Central memory CD4-positive, alpha-beta T cell (primary cell): ENCODE measurements around the gene ATRAID.
"Not testable (repeated sequence)": the region's sequence is repeated elsewhere in the genome, so short reads cannot be mapped to it uniquely, and the experiment has no call there.

Source experiments
- DNase-seq: peaks from one replicate; pipeline ENCODE4 v3.0.0; 2022

ATRAID gene

DNA sequence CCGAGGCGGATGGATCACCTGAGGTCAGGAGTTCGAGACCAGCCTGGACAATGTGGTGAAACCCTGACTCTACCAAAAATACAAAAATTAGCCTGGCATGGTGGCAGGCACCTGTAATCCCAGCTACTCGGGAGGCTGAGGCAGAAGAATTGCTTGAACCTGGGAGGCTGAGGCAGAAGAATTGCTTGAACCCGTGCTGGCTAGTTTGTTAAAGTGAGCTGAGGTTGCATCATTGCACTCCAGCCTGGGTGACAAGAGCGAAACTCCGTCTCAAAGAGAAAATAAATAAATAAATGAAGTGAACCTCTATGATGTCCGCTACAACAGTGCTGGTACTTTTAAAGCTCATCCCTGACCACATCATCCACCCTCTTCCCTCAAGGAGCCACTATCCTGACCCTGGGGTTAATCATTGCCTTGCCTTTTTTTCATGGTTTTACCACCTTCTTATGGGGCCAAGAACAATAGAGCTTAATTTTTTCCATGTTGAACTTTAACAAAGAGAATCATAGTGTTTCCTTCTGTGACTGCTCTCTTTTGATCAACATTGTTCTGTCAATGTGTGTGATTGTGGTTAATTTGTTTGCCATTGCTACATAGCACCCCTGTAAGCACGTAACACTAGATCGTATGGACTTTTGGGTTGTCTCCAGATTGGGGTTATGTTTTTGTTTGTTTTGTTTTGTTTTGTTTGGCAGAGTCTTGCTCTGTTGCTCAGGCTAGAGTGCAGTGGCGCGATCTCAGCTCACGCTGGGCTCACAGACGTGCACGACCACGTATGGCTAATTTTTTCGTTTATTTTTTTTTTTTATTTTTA lies 17.1 kb upstream of the ATRAID start:
- DNase-seq = no peak

DNA sequence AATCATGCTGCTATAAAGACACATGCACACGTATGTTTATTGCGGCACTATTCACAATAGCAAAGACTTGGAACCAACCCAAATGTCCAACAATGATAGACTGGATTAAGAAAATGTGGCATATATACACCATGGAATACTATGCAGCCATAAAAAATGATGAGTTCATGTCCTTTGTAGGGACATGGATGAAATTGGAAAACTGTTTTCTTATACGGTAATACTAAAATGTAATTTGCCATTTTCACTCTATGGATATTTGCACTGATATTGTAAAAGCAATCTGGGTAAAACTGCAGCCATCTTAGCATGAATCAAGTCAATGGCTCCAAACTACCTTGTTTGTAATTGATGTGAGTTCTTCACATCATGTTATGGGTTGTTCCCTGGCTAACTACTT lies 16.0 kb upstream of the ATRAID start:
- not testable (repeated sequence) for DNase-seq

DNA sequence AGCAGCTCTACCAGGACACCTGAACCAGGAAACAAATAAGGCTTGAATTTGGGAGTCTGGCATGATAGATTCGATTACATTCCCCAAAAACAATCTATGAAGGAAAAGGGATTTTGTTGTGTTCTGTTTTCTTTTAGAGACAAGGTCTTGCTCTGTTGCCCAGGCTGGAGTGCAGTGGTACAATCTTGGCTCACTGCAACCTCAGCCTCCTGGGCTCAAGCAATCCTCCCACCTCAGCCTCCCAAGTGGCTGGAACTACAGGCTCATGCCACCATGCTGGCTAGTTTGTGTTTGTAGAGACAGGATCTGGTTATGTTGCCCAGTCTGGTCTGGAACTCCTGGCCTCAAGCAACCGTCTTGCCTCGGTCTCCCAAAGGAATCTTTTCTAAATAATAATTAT lies 13.8 kb upstream of the ATRAID start:
- DNase-seq = not testable (repeated sequence)

DNA sequence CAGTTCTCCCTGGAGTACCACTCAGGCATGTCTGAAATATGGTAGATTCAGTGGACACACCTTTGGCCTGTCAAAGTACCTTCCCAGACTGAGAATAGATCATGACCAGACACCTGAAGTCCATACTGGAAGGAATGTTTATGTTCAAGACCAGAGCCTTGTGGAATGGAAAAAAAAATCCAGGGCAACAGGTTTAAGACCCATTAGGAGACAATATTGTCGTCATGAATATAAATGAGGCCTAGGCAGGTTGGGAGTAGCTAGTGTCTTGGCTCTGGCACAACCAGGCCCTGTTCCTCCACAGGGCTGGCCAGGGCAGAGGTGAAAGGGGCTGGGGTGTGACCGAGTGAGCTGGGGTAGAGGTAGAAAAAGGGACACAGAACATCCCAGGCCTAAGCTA lies 13.2 kb upstream of the ATRAID start:
- DNase-seq = no peak

DNA sequence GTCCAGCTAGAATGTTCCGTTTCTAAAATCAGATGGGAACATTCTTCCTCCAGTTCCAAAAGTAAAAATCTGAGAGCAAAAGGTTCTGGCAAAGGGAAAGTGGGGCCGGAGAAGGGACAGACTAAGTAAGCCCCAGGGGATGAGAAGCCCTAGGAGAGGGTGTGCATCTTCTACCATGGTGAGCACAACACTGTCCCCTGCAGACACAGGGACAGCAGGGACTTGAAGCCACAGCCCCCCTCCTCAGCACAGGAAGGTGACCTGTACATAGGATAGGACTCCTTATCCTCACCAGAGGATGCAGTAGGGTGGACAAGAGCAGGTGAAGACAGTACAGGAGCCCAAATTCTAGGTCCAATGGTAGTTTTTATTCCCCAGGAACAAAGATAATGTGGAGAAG lies 12.6 kb upstream of the ATRAID start:
- DNase-seq = no peak

DNA sequence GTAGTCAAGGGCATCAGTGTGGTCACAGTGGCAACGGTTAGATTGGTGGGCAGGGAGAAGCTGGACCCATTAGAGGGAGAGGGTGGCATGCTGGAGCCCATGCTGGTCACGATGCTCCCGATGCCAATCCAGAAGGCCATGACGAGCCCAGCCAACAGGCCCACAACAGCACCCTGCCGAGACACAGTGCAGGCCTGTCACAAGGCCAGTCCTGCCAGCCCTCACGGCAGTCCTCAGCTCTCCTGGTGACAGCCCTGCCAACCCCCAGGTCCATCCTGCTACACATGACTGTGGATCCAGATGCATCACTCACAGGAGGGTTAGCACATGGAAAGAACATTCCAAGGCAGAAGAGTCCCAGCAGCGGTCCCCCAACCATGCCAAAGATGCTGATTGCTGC lies 10.2 kb upstream of the ATRAID start:
- no peak for DNase-seq

DNA sequence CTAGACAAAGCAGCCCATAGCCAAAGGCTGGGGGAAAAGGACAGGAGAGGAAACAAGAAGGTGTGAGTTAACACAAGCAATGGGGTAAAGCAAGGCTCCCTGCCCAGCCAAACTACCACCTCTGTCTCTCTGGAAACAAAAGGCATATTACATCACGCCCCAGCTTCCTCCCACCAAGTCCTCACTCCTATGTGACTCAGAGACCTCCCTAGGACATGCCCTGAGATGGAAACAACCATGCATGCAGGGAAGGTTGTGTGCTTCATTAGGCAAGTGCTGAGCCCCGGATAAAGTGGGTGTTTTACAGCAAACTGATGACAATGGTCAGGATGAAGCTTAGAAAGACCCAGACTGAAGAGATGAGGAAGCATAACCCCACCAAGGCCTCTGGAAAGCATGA lies 9.0 kb upstream of the ATRAID start:
- DNase-seq = no peak

DNA sequence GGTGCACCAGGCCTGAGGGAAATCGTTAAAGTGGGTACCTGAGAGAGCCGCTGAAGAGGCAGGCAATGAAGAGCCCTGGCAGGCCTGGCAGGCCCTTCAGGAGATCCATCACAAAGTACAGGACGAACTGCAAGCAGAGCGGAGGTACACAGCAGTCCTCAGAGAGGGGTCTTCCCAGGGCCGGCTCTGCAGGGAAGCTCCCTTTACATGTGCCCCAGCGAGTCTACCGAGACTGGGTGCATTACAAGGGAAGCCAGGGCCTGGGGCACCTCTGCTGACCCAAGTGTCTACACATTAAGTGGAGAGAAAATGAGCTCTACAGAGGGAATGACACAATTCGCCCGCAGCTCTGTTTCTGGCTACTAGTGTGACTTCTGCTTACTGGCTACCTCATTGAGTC lies 8.1 kb upstream of the ATRAID start:
- DNase-seq = no peak

DNA sequence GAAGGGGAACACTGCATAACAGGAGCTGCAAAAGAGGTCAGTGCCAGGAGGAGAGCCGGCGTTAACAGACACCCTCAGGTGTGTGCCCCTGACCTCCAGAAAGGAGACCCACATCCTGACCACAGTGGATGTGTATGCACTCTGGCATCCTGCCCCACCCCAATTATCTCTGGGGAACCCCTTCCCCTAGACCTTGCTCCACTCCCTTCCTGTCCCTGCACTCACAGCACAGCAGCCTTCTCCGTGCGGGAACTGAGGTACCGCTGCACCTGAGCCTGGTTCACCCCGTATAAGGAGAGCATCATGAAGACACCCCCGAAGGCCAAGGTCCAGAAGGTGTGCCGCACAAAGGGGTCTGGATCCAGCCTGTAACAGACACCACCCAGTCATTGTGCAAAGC lies 7.3 kb upstream of the ATRAID start:
- DNase-seq = no peak

DNA sequence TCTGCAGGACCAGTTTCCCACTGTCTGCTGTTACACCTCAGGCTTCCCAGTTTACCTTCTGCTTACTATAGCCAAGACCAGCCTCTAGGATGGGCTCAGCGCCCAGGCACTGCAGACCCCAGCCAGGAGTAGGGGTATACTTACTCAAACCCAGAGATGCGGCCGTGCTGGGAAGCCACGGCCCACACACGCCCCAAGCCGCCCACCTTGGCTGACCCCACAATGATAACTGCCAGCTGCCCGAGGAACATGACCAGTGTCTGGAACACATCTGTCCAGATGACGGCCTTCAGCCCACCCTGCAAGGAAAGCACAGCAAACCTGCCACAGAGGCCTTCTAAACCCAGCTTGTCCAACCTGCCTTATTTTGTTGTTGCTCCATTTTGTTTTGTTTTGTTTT lies 6.6 kb upstream of the ATRAID start:
- no peak for DNase-seq

DNA sequence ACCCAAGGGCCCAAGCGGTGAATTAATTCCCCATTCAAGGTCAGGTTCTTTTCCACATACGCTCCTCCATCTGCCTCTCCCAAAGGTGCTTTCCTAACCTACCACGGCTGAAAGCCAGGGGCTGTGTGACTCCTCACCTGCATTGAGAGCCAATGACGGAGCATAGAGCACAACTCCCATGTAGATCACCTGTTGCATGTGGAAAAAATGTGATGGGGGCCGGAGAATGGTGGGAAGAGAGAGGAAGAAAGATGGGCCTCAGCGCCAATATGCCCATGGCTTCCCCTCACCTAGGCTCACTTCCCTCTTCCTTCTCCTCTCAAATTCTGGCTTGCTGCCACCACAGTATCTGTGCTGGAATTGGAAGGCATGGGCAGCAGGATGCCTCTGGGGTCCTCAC lies 5.5 kb upstream of the ATRAID start:
- no peak for DNase-seq

DNA sequence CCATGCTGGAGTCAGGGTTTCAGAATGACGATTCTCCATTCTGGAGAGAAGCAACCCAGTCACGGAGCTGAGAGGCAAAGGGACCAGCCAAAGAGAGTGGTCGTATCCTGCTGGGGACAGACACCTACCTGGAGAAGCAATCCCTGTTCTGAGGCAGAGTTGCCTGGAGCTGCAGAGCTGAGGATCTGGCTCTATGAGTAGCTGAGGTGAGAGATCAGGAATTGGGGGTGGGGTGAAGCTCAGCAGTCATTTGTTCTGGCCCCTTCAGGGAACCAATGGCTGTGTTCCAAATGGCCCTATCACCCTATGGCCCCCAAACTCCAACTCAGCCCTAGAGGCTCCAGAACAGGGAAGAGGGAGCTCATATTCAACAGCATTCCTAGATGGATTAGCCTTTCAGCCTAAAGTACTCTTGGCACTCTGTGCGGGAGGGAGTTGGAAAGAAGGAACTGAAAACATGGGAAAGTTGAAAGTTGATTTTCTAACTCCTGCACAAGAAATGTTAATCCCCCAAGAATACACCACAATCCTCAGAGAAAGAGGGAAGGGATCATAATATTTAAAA lies 3.3 kb upstream of the ATRAID start:
- DNase-seq = no peak

DNA sequence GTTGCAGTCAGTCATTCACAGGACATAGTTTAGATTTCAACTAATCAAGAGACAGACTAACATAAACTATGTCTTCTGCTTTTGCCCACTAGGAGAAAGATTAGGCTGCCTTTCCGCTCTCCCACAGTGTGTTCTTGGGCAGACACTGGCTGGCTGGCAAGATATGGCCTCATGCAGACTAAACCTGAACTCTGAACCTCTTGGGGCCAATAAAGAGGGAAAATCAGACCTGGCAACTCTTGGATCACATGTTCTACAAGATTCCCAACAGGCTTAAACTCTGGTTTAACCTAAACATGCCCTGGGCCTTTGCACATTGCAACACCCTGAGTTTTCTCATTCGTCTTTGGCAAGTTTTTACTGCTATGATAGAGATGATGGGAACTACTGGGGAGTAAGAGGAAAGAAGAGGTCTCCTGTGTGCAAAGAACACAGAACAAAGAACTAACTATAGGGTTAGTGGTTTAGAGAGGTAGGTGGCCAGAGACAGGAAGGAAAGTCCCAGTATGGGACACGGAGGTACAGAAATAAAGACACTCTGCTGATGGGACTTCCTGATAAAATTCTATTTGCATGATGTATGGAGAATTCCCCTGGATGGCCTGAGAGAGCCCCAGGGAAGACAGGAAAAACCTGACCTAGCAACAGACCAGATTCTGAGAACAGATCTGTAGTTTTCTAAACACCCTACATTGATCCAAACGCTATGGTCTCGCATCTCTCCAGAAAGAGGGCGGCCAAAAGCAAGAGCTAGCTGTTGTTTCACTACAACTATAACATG lies 2.0 kb upstream of the ATRAID start:
- no peak for DNase-seq

DNA sequence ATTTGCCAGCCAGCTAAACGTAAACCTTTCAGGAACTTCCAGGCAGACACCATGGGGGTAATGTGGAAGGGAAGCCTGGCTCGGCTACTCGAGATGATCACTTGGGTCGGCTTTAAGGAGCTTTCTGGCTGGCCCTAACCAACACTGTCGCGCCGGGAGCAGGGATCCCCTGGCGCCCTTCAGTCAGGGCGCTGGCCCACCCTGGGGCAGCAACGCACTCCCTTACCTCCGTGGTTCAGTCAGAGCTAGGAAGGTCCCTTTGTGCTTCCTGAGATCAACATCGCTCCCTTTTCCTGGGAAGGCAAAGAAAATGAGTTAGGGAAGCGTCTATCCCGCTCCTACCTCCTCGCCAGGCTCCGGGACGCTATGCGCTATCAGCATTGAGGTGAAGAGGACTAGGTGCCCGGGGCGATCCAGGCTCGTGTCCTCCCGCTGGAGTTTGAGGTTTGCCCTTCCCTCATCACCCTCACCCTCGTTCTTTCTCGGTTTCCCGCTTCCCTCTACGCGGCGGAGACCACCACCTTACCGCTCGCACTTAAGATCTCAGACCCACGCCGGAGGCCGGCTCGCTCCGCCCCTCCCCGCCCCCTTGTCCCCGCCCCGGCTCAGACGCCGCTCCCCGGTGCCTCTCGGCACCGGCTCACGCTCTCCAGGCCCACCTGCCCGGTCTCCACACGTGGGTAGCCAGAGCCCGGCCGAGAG lies 449 bp upstream of the ATRAID start:
- no peak for DNase-seq

DNA sequence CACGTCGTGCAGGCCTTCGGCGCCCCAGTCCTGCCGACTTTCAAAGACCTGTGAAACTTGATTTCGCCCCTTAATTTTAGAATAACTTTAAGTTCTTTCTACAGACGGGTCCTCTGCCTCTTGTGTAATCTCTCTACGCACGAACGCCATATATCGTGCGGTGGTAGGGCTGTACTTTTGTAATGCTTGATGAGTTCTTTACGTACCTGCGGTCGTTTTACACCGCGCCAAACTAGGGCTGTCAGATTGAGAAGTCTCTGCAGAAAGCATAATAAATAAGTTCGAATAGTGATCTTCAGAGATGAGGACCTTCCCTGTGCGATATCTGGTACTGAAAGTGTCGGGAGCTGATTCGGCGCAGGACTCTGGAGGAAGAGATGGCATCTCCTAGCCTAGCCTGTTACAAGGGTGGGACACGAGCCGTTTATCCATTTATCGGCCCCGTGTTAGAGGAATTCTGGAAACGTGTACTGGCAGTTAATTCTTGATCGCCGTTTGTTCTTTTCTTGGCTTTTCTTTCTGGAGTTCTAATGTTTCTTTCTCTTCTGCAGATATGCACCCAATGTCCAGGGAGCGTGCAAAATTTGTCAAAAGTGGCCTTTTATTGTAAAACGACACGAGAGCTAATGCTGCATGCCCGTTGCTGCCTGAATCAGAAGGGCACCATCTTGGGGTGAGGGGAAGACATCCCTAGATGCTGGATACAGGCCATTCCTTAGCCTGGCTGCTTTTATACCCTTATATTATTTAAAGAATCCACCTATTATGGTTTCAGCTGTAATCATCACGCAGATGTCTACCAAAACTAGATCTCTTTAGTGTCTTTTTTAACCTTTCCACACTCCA lies 1.0 kb downstream of the ATRAID start:
- DNase-seq = peak; percentile 78

DNA sequence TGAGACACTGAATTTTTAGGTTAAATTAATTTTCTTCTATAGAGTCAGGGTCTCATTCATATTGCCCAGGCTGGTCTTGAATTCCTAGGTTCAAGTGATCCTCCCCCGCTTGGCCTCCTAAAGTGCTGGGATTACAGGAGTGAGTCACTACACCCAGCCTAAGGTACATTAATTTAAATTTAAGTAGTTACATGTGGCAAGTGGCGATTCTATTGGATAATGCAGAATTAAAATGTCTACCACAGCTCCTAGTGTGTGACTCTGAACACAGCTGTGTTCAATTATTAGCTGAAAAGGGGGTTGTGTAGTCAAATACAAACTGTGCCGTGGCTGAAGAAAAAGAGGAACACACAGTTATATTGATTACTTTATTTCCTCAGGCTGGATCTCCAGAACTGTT lies 3.1 kb downstream of the ATRAID start:
- no peak for DNase-seq

DNA sequence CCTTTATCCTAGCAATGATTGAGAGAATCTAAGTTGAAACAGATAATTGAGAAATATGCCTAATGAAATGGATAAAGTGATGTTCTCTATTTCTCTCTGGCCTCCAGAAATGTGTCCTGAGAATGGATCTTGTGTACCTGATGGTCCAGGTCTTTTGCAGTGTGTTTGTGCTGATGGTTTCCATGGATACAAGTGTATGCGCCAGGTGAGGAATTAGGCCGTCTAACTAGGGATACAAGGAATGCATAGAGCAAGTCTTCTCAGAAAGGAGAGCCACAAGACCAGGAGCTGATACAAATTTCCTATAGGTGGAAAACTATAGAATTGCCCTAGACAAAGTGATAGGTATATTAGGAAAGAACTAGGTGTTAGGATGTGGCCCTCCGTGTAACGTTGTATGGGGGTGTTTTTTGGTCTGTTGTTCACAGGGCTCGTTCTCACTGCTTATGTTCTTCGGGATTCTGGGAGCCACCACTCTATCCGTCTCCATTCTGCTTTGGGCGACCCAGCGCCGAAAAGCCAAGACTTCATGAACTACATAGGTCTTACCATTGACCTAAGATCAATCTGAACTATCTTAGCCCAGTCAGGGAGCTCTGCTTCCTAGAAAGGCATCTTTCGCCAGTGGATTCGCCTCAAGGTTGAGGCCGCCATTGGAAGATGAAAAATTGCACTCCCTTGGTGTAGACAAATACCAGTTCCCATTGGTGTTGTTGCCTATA lies 4.7 kb downstream of the ATRAID start:
- DNase-seq = no peak

DNA sequence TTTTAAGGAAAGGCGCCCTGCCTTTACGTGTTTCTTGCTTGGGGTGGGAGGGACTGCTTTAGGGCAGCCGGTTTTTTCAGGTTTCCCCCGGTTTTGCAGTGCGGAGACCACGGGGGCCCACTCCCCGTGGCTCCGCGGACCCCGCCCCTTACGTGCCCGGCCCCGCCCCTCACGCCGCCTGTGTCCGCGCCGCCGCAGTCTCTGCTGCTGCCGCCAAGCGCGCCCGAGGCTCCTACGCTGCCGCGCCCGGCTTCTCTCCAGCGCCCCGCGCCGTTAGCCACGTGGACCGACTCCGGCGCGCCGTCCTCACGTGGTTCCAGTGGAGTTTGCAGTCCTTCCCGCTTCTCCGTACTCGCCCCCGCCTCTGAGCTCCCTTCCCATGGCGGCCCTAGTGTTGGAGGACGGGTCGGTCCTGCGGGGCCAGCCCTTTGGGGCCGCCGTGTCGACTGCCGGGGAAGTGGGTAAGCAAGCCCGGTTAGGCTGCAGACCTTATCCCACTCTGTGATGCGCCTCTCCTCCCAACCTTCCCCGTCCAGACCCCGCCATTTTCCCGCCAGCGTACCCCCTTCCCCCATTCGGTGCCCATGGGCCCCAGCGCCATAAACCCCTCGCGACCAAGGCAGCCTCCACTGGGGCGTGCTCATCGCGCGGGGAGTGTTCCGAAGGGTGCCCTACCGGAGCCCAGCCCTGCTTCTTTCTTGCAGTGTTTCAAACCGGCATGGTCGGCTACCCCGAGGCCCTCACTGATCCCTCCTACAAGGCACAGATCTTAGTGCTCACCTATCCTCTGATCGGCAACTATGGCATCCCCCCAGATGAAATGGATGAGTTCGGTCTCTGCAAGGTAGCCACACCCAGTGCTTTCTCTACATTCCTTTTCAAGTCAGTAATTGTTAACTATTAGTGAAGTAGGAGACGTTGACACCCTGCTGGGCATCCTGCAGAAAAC lies 5.6 kb downstream of the ATRAID start, which contains the start of gene CAD:
TSS of gene CAD (plus strand) at position 197 of the 949 bp plus-strand sequence. CDS start at position 380, 183 bp downstream.
- peak; percentile 79 for DNase-seq

DNA sequence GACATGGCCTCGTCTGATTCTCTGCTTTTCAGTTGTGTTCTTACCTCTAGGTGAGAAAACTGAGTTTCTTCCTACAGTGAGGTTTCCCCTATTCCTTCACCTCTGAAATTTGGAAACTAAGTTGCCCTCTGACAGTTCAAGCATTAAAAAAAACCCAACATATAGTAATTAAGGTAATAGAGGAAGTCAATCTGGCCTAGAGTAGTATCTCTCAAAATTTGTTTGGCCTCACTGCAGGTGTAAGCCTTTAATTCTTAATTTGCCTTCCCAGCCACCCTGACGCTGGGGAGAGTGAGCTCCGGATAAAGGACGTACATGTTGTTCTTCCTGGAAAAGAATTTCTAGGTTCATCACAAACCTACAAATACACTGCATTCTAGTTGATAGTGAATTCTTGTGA lies 6.8 kb downstream of the ATRAID start:
- DNase-seq = no peak

DNA sequence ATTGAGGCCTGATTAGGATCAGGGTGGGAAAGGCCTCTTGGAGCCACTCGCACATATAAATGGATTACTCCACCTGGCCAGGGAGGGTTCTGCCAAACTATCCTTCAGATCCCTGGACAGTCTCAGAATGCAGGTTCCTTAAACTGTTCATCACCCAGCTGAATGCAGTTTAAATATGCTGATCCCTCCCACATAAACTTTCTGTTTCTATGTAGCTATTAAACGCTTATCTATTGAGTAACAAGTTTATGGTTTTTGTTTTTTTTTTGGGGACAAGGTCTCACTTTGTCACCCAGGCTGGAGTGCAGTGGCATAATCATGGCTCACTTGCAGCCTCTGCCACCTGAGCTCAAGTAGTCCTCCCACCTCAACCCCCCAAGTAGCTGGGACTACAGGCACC lies 7.2 kb downstream of the ATRAID start:
- no peak for DNase-seq
